ENCODE results near the gene CIB1.

Gene CIB1

GRCh38 chr15:90184119-90184785 lies 49.5 kb downstream of the CIB1 start:
- TF ChIP-seq CTCF (IDR thresholded peaks at IDR 0.05; ENCODE audit: low read depth, low read length), result no peak; the same call in 1 of the 2 replicates
- no peak for DNase-seq (ENCODE audit: extremely low read depth, low read depth)

- no peak for TF ChIP-seq CTCF (IDR thresholded peaks at IDR 0.05; ENCODE audit: low read depth, low read length)
- no peak for DNase-seq (ENCODE audit: extremely low read depth, low read depth)
These were observed 52.0 kb downstream of the CIB1 start for GRCh38 chr15:90181776-90182175.

Data from AG09319 (cell line).